ENCODE measurements around the gene CD207.

CD207 gene

GRCh38 chr2:70793450-70793849 is 42.2 kb downstream of the CD207 start:
- DNase-seq = no peak

DNA sequence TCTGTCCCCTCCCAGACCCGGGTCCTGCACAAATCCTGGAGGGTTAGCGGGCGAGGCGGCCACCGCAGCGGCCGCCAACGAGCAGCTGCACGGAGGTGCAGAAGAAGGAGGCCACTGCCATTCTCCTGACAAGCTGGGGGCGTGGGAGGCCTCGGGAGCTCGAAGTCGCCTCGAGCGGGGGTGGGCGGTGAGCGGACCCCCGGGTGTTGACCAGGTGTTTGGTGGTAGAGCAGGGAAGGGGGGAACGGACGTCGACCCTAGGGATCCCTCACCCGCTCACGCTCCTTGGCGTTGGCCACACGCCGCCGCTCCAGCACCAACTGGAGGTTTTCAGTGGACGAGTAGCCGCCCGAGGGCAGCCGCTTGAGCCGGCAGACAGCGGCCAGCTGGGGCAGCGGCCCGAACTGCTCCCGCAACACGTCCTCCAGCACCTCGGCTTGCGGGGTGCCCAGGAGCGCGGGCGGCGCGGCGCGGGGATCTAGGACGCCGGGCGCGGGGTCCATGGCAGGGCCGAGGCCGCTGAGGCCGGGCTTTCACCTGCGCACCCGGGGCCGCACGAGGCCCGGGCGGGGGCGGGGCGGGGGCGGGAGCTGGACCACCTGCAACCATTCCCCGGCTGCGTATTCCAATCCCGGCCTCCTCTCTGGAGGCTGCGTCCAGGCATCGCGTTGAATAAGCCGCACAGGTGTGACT is 45.3 kb downstream of the CD207 start, which contains the start of gene FIGLA:
Gene FIGLA (minus strand): TSS at position 508 of the 693 bp plus-strand sequence. CDS start 5 bp downstream, at position 503.
- no peak for DNase-seq

- peak; percentile 58 for DNase-seq
These were observed 46.1 kb downstream of the CD207 start for GRCh38 chr2:70789304-70790135.

DNA sequence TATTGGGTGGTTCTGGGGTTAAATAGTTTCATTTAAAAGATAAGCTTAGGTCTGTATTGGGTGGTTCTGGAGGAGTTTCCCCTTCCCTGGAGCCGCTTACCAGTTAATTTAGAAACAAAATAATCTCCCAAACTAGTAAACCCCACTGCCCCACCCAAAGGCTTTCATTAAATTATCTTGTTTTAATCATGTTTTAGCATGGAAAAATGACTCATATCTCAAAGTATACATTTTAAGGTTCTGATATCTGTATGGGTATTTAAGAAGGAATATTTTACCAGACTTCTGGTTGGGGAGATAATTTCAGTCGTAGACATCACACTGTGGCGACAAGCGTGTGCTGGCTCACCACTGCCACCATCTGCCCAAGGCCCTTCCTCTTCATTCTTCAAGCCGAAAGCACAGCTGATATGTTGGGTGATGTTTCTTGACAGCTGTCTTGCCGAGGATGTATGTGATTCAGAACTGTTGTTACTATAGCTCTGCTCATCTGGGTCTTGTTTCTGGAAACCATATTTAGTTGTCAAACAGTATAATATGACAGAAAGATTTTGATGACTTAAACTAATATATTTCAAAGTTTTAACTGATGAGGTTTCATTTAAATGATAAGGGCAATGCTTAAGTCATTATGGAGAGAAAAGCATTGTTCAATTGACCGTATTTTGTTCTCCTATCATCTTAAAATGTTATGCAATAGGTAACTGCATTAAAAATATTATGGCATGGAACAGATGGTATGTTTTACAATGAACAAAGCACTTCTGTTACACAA is 50.3 kb downstream of the CD207 start:
- no peak for DNase-seq

DNA sequence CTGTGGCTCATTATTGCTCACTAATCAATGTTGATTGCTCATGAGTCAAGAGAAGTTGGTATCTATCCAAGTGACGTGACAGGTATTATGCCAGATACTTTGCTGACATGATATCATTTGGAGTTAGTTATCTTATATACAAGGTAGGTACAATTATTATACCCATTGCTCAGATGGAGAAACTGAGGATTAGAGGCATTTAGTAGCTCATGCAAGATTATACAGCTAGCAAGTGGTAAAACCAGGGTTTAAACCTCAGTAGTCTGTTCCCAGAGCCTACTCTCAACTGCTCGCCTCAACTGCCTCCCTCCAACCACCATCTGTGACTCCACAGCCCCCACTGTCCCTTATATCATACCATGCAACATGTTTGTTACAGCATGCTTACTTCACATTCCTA is 51.3 kb downstream of the CD207 start:
- DNase-seq = no peak

Measured in CD4-positive, alpha-beta T cell treated with Interferon gamma for 1 hour (primary cell).